Mucosa of rectum (tissue), 2 donors: Measurements from ENCODE around the gene SPPL3.

Experiments
- H3K27ac ChIP-seq, 2 donors: one replicate each; pipeline ENCODE4 v1.7.0; 2013; ENCODE audit warnings: inconsistent platforms in 2 of 2, low read depth in 2 of 2, low read length in 2 of 2
- H3K27me3 ChIP-seq, 2 donors: one replicate each; pipeline ENCODE4 v1.7.0; 2013; ENCODE audit warnings: low read length in 2 of 2; ENCODE audit not compliant: control insufficient read depth in 2 of 2, insufficient read depth in 2 of 2
- H3K36me3 ChIP-seq, 2 donors: one replicate each; pipeline ENCODE4 v1.7.0; 2013; ENCODE audit warnings: low read length in 2 of 2; ENCODE audit not compliant: control insufficient read depth in 2 of 2, insufficient read depth in 2 of 2
- H3K4me1 ChIP-seq, 2 donors: one replicate each; pipeline ENCODE4 v1.7.0; 2013; ENCODE audit warnings: low read length in 2 of 2, mild to moderate bottlenecking in 1 of 2; ENCODE audit not compliant: control insufficient read depth in 2 of 2, insufficient read depth in 2 of 2
- H3K4me3 ChIP-seq, 2 donors: one replicate each; pipeline ENCODE4 v1.7.0; 2013; ENCODE audit warnings: low read length in 2 of 2
- H3K9ac ChIP-seq, 2 donors: one replicate each; pipeline ENCODE4 v1.7.0; 2013; ENCODE audit warnings: low read length in 2 of 2, low read depth in 1 of 2, mild to moderate bottlenecking in 1 of 2
- H3K9me3 ChIP-seq, 2 donors: one replicate each; pipeline ENCODE4 v1.7.0; 2013; ENCODE audit warnings: low read length in 2 of 2; ENCODE audit not compliant: control insufficient read depth in 2 of 2
- donor health status: healthy.
- donor health status: Normal muscosa, but diverticular disease.

SPPL3 gene

DNA sequence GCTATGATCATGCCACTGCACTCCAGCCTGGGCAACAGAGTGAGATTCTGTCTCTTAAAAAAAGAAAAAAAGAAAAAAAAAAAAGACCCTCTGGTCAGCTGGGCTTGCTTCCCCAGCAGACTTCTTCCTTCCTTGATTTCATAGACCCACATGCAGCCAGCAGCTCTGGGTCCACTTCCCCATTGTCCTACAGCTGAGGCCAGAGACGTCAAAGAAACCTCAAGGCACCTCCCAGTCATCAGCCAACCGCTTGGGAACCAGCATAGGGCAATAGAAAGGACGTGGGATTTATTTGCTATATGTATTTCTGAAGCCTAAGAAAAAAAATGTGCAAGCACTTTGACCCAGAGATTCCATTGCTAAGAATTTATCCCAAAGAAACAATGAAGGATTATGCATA lies 35.4 kb upstream of the SPPL3 start:
- H3K4me1 ChIP-seq: no peaks in the 10 kb centered on the region
- H3K27ac ChIP-seq: no peak overlapping the region
- H3K36me3 ChIP-seq: no peaks in the 10 kb centered on the region
- no peaks in the 10 kb centered on the region for H3K9me3 ChIP-seq
- no peak overlapping the region for H3K4me3 ChIP-seq
- H3K9ac ChIP-seq: no peak overlapping the region
- H3K27me3 ChIP-seq: no peaks in the 10 kb centered on the region

DNA sequence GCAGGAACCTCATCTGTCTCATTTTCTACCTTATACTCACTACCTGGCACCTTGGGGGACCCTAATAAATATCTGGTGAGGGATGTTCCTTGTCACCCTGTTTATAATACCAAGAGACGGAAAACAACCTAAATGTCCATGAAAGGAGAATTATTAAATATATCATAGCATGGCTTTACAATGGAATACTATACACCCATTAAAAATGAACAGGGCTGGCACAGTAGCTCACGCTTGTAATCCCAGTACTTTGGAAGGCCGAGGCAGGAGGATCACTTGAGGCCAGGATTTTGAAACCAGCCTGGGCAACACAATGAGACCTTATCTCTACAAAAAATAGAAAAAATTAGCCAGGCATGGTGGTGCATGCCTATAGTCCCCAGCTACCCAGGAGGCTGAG lies 34.3 kb upstream of the SPPL3 start:
- Histone ChIP-seq H3K4me1 (no peaks in the 10 kb centered on the region), H3K4me3 (no peak overlapping the region), H3K9ac (no peak overlapping the region), H3K27ac (no peak overlapping the region), H3K9me3 (no peaks in the 10 kb centered on the region), H3K27me3 (no peaks in the 10 kb centered on the region), H3K36me3 (no peaks in the 10 kb centered on the region)

DNA sequence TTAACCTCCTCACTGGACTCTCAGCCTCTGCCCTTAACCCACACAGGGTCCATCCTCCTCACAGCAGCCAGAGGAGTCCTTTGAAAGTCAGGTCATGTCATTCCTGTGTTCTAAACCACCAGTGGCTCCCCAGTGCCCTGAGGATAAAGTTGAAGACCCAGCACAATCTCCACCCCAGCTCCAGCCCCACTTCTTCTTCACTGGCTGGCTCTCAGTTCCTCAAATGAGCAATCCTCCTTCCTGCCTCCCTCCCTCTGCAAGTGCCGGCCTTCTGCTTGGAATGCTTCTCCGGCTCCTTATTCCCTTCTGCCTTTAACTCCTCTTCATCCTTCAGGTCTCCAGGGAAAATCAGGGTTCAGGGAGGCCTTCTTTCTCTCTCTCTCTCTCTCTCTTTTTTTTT lies 32.0 kb upstream of the SPPL3 start:
- no peaks in the 10 kb centered on the region for H3K9me3 ChIP-seq
- H3K36me3 ChIP-seq: no peaks in the 10 kb centered on the region
- H3K27me3 ChIP-seq: no peaks in the 10 kb centered on the region
- H3K9ac ChIP-seq: no peak overlapping the region
- no peak overlapping the region for H3K4me3 ChIP-seq
- H3K27ac ChIP-seq: peak overlapping the region; percentile 29 to 43
- no peaks in the 10 kb centered on the region for H3K4me1 ChIP-seq

DNA sequence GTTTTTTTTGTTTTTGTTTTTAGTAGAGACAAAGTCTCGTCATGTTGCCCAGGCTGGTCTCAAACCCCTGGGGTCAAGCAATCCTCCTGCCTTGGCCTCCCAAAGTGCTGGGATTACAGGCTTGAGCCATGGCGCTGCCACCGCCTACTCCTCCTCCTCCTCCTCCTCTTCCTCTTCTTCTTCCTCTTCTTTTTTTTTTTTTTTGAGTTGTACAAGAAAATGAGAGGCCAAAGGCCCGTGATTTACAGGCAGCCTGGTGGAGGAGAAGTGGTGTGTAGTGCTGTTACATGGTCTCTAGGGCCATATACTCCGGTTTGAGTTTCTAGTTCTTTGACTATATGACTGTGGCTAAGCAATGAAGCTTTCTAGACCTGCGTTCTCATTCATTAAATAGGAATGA lies 29.6 kb upstream of the SPPL3 start:
- Histone ChIP-seq H3K4me3 (no peak overlapping the region), H3K9ac (no peak overlapping the region), H3K27ac (no peak overlapping the region), H3K4me1 (peaks cover 2 to 3% of the 10 kb centered on the region in 2 donors), H3K27me3 (no peaks in the 10 kb centered on the region), H3K9me3 (no peaks in the 10 kb centered on the region), H3K36me3 (no peaks in the 10 kb centered on the region)

- H3K9me3 ChIP-seq: no peaks in the 10 kb centered on the region
- peaks cover 4% of the 10 kb centered on the region in 2 donors for H3K4me1 ChIP-seq
- no peaks in the 10 kb centered on the region for H3K27me3 ChIP-seq
- H3K27ac ChIP-seq: no peak overlapping the region
- no peak overlapping the region for H3K4me3 ChIP-seq
- no peaks in the 10 kb centered on the region for H3K36me3 ChIP-seq
- no peak overlapping the region for H3K9ac ChIP-seq
Measured at GRCh38 chr12:120932956-120933526, 28.9 kb upstream of the SPPL3 start.

DNA sequence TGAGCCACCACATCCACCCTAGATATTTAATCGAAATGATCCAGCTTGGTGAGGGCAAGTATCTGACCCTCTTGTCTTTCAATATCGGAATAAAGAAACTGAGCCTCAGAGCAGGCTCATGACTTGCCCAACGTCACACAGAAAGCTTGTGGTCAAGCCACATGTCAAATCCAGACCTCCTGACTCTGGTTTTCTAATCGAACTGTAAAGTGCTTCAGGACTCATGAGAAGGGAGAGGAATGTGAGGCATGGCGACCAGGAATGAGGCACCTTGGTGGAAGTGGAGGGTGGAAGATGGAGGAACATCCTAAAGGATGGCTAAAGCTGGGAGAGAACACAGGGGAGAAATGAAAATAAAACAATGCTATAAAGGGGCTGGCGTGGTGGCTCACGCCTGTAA lies 27.9 kb upstream of the SPPL3 start:
- Histone ChIP-seq H3K27me3 (no peaks in the 10 kb centered on the region), H3K9ac (no peak overlapping the region), H3K36me3 (no peaks in the 10 kb centered on the region), H3K4me1 (peaks cover 4% of the 10 kb centered on the region in 2 donors), H3K4me3 (no peak overlapping the region), H3K9me3 (no peaks in the 10 kb centered on the region), H3K27ac (no peak overlapping the region)

GRCh38 chr12:120930032-120930431 lies 25.9 kb upstream of the SPPL3 start:
- H3K4me1 ChIP-seq: peaks cover 4% of the 10 kb centered on the region in 2 donors
- no peak overlapping the region for H3K9ac ChIP-seq

DNA sequence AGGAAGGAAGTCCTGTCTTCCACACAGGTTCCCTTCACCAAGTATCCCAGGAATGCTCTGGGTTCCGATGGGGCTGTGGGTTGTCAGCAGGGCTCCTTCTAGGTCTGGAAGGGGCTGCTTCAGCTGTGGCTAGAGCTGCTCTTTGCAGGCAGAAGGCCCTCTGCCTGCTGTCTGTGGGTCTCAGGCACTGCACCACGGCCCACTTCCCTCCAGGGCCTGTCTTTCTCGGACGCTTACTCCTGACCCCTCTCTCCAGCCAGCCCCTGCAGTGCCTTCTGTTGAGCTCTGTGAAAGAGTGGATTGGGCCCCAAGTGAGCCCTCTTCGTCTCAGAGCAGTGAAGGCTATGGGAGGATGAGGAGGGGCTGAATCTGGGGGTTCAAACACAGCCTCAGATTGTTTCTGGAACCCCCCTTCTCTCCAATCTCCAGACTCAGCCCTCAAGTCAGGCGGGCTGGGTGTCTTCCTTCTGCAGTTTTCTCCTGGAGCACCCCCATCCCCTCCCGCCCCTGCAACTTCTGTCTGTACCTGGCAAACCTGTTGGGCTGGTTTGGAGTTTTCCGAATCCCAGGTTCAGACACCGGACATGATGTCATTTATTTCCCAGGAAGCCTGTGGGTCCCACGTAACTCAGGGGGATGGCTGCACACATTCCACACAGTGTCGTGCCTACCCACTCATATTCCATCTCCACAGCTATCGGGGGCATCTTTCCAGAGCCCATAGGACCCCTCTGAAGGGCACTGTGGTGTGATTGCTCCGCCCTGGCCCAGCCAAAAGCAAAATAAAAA lies 24.9 kb upstream of the SPPL3 start:
- Histone ChIP-seq H3K27me3 (no peaks in the 10 kb centered on the region), H3K4me3 (no peak overlapping the region), H3K9me3 (no peaks in the 10 kb centered on the region), H3K9ac (peak overlapping the region in 1 of 2 donors; percentile 19), H3K4me1 (peaks cover 4% of the 10 kb centered on the region in 2 donors), H3K27ac (peak overlapping the region in 1 of 2 donors; percentile 23), H3K36me3 (no peaks in the 10 kb centered on the region)

More at GRCh38 chr12:120930032-120930431, 25.9 kb upstream of the SPPL3 start:
- no peak overlapping the region for H3K4me3 ChIP-seq
- no peaks in the 10 kb centered on the region for H3K36me3 ChIP-seq
- no peak overlapping the region for H3K27ac ChIP-seq
- H3K27me3 ChIP-seq: no peaks in the 10 kb centered on the region
- H3K9me3 ChIP-seq: no peaks in the 10 kb centered on the region

GRCh38 chr12:120925740-120926563 lies 21.8 kb upstream of the SPPL3 start:
- Histone ChIP-seq H3K27me3 (no peaks in the 10 kb centered on the region), H3K9ac (no peak overlapping the region), H3K36me3 (no peaks in the 10 kb centered on the region), H3K9me3 (no peaks in the 10 kb centered on the region), H3K4me3 (no peak overlapping the region), H3K4me1 (peaks cover 4% of the 10 kb centered on the region in 2 donors), H3K27ac (no peak overlapping the region)

DNA sequence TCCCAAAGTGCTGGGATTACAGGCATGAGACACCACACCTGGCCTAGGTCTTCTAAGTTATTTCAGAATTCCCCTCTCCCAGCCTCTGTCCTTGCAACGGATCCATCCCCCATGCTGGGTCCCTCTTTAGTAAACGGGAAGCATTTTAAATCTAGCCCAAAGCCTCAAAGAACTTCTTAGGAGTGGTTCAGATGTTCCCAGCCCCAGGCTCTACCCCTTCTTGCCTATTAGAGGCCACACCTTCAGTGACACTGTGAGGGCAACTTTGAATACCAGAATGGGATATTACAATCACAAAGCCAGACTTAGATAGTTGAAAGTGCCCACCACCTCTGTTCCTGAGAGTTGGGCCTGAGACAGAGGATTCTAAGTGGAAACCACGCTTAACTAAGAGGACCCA lies 18.1 kb upstream of the SPPL3 start:
- H3K27ac ChIP-seq: no peak overlapping the region
- H3K36me3 ChIP-seq: no peaks in the 10 kb centered on the region
- H3K9me3 ChIP-seq: no peaks in the 10 kb centered on the region
- H3K4me3 ChIP-seq: no peak overlapping the region
- no peaks in the 10 kb centered on the region for H3K4me1 ChIP-seq
- H3K27me3 ChIP-seq: no peaks in the 10 kb centered on the region
- H3K9ac ChIP-seq: no peak overlapping the region
